Loucy (cell line): ENCODE measurements around the gene SPATS2.

Experiments used
- CTCF ChIP-seq: fragments of 200-600 bp; sonication (generic); conservative IDR thresholded peaks from 2 replicates; pipeline ENCODE4 v1.5.1; 2014; ENCODE audit warnings: mild to moderate bottlenecking, antibody characterized with exemption, low read length
- EZH2phosphoT487 ChIP-seq: fragments of 200-600 bp; IDR thresholded peaks from 2 replicates; pipeline ENCODE4 v1.6.1; 2018; ENCODE audit warnings: antibody characterized with exemption, mild to moderate bottlenecking, moderate library complexity, borderline replicate concordance

GRCh38 chr12:49345825-49346658 lies 21.2 kb upstream of the SPATS2 start:
- no peak for TF ChIP-seq CTCF
- TF ChIP-seq EZH2phosphoT487: no peak
